Thoracic aorta (tissue), 2 donors: ENCODE data around the gene KISS1. TPM values are rescaled to one million over a fixed set of nuclear protein-coding genes. Genes with fewer than 3 reads are reported as not detected.

Experiments used
- ATAC-seq: fragments of 150-250 bp; one replicate; pipeline ENCODE4 v1.8.0; 2017; ENCODE audit warnings: low read depth; ENCODE audit not compliant: insufficient number of reproducible peaks, low FRiP score
- DNase-seq: peaks from one replicate; pipeline ENCODE4 v3.0.0-alpha.2; 2020; ENCODE audit warnings: low spot score
- H3K27ac ChIP-seq, 2 donors: fragments of 200-600 bp; sonication (generic); 1 replicate in 1 of 2; 2 replicates in 1 of 2; pipeline ENCODE4 v1.5.1; 2016; ENCODE audit warnings: mild to moderate bottlenecking in 2 of 2, moderate library complexity in 2 of 2
- H3K27me3 ChIP-seq: fragments of 200-600 bp; sonication (generic); replicated peaks from 2 replicates; pipeline ENCODE4 v1.6.0; 2016; ENCODE audit warnings: mild to moderate bottlenecking; ENCODE audit not compliant: insufficient read depth
- H3K36me3 ChIP-seq: fragments of 200-600 bp; sonication (generic); one replicate; pipeline ENCODE4 v1.5.1; 2016
- H3K4me1 ChIP-seq, 2 donors: fragments of 200-600 bp; sonication (generic); 1 replicate in 1 of 2; 2 replicates in 1 of 2; pipeline versions ENCODE4 v1.5.1 to v1.6.0; 2016; ENCODE audit warnings: low read depth in 2 of 2, mild to moderate bottlenecking in 1 of 2; ENCODE audit not compliant: control insufficient read depth in 1 of 2
- H3K4me3 ChIP-seq: fragments of 200-600 bp; sonication (generic); 2 replicates; pipeline ENCODE4 v1.5.1; 2016; ENCODE audit warnings: mild to moderate bottlenecking
- H3K9me3 ChIP-seq: fragments of 200-600 bp; sonication (generic); 2 replicates; pipeline ENCODE4 v1.5.1; 2016
- total RNA-seq, 2 donors: library from RNA; depleted of rRNA; stranded (reverse); fragments of >200 nt; gene quantifications; one replicate each; pipeline versions ENCODE4 v1.1.0 to v1.2.3, GENCODE V29; 2016
- TF ChIP-seq, protein P1 (sequence below): fragments of 200-600 bp; sonication (generic); IDR thresholded peaks from one replicate; pipeline ENCODE4 v1.5.1; 2019; ENCODE audit warnings: antibody characterized with exemption

KISS1 gene
- total RNA-seq, 2 donors from 2014 or later: not detected

GRCh38 chr1:204216236-204216635 is 19.9 kb upstream of the KISS1 start:
- no peak for DNase-seq
- Histone ChIP-seq H3K36me3 (no peaks in the 10 kb centered on the region), H3K4me1 (peaks cover 0 to 6% of the 10 kb centered on the region in 2 donors), H3K4me3 (no peak overlapping the region), H3K27me3 (no peaks in the 10 kb centered on the region), H3K27ac (no peak overlapping the region), H3K9me3 (no peaks in the 10 kb centered on the region)
- ATAC-seq: no peak
- TF ChIP-seq, protein P1, sequence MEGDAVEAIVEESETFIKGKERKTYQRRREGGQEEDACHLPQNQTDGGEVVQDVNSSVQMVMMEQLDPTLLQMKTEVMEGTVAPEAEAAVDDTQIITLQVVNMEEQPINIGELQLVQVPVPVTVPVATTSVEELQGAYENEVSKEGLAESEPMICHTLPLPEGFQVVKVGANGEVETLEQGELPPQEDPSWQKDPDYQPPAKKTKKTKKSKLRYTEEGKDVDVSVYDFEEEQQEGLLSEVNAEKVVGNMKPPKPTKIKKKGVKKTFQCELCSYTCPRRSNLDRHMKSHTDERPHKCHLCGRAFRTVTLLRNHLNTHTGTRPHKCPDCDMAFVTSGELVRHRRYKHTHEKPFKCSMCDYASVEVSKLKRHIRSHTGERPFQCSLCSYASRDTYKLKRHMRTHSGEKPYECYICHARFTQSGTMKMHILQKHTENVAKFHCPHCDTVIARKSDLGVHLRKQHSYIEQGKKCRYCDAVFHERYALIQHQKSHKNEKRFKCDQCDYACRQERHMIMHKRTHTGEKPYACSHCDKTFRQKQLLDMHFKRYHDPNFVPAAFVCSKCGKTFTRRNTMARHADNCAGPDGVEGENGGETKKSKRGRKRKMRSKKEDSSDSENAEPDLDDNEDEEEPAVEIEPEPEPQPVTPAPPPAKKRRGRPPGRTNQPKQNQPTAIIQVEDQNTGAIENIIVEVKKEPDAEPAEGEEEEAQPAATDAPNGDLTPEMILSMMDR: no peak

GRCh38 chr1:204213668-204214662 is 17.7 kb upstream of the KISS1 start, which contains the start of gene GOLT1A:
Gene GOLT1A (minus strand): TSS chr1:204213988. CDS start chr1:204213906, 82 bp downstream.
- H3K4me1 ChIP-seq: peaks cover 0 to 6% of the 10 kb centered on the region in 2 donors
- H3K27me3 ChIP-seq: no peaks in the 10 kb centered on the region
- TF ChIP-seq, protein P1: peak; percentile 40
- ATAC-seq: no peak
- peak within 1 kb of the TSS; percentile 42 for H3K4me3 ChIP-seq
- no peaks in the 10 kb centered on the region for H3K9me3 ChIP-seq
- no peak for DNase-seq
- no peaks in the 10 kb centered on the region for H3K36me3 ChIP-seq
- no peak within 1 kb of the TSS for H3K27ac ChIP-seq

GRCh38 chr1:204212715-204213114 is 16.4 kb upstream of the KISS1 start:
- Histone ChIP-seq H3K27ac (no peak overlapping the region), H3K36me3 (no peaks in the 10 kb centered on the region), H3K4me3 (no peak overlapping the region), H3K27me3 (no peaks in the 10 kb centered on the region), H3K9me3 (no peaks in the 10 kb centered on the region), H3K4me1 (peaks cover 0 to 6% of the 10 kb centered on the region in 2 donors)
- TF ChIP-seq, protein P1: no peak
- ATAC-seq (no peak), DNase-seq (no peak)

GRCh38 chr1:204211046-204211445 is 14.8 kb upstream of the KISS1 start:
- H3K9me3 ChIP-seq: no peaks in the 10 kb centered on the region

DNA sequence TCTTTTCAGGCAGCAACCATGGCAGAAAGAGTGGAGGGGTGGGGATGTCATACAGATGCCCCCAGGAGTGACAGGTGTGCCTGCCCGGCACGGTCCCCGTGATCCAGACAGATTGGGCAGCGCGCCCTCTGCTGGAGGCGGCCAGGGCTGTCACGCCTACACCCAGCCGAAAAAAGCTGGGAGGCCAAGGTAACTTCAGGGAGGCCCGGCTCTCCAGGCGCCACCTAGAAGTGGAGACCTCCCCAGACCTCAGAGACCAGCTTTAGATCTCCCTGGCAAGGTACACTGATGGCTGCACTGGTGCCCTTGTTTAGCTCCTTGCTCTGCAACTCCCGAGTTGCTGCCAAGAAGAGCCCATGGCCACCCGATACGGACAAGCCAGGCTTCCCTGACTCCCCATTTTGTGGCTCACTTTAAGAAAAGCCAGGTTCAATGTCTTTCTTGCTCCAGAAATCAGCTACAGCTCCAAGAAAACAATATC is 10.9 kb upstream of the KISS1 start:
- TF ChIP-seq, protein P1: peak; percentile 79
- no peaks in the 10 kb centered on the region for H3K36me3 ChIP-seq
- H3K4me1 ChIP-seq: no peaks in the 10 kb centered on the region
- no peak overlapping the region for H3K4me3 ChIP-seq
- H3K27me3 ChIP-seq: peaks cover 6% of the 10 kb centered on the region
- ATAC-seq (no peak), DNase-seq (no peak)
- H3K9me3 ChIP-seq: no peaks in the 10 kb centered on the region
- H3K27ac ChIP-seq: no peak overlapping the region

More at GRCh38 chr1:204211046-204211445, 14.8 kb upstream of the KISS1 start:
- TF ChIP-seq, protein P1: no peak
- H3K4me3 ChIP-seq: no peak overlapping the region
- H3K27ac ChIP-seq: no peak overlapping the region
- no peak for ATAC-seq
- DNase-seq: no peak
- no peaks in the 10 kb centered on the region for H3K36me3 ChIP-seq
- peaks cover 0 to 6% of the 10 kb centered on the region in 2 donors for H3K4me1 ChIP-seq
- peaks cover 6% of the 10 kb centered on the region for H3K27me3 ChIP-seq
